MM.1S (cell line): ENCODE results near the gene NEK5.

Source experiments
- DNase-seq: peaks from one replicate; pipeline ENCODE4 v3.0.0-alpha.2; 2015
- H2AFZ ChIP-seq: fragments of 300-600 bp; sonication (generic); 2 replicates; pipeline ENCODE4 v1.6.0; 2016; ENCODE audit warnings: antibody characterized with exemption, low read length
- H3F3A ChIP-seq: fragments of 300-600 bp; sonication (generic); 2 replicates; pipeline ENCODE4 v1.6.1; 2016; ENCODE audit warnings: mild to moderate bottlenecking, antibody characterized with exemption, low read length, moderate library complexity, mixed read lengths; ENCODE audit not compliant: insufficient read depth
- H3K27ac ChIP-seq: fragments of 300-600 bp; sonication (generic); 2 replicates; pipeline ENCODE4 v1.5.1; 2016; ENCODE audit warnings: mild to moderate bottlenecking, low read length
- H3K27me3 ChIP-seq: fragments of 300-600 bp; sonication (generic); replicated peaks from 2 replicates; pipeline ENCODE4 v1.6.0; 2016; ENCODE audit warnings: low read length; ENCODE audit not compliant: insufficient read depth
- H3K36me3 ChIP-seq: fragments of 300-600 bp; sonication (generic); replicated peaks from 2 replicates; pipeline ENCODE4 v1.6.1; 2016; ENCODE audit warnings: mild to moderate bottlenecking, low read length, mixed read lengths; ENCODE audit not compliant: insufficient read depth
- H3K4me1 ChIP-seq: fragments of 300-600 bp; sonication (generic); 2 replicates; pipeline ENCODE4 v1.6.1; 2016; ENCODE audit warnings: low read length, mixed read lengths
- H3K4me2 ChIP-seq: fragments of 300-600 bp; sonication (generic); 2 replicates; pipeline ENCODE4 v1.6.0; 2016; ENCODE audit warnings: low read depth, low read length
- H3K4me3 ChIP-seq: fragments of 300-600 bp; sonication (generic); 2 replicates; pipeline ENCODE4 v1.5.1; 2016; ENCODE audit warnings: low read length, mixed read lengths
- H3K79me2 ChIP-seq: fragments of 300-600 bp; sonication (generic); 2 replicates; pipeline ENCODE4 v1.6.1; 2016; ENCODE audit warnings: mixed run types, low read length, mixed read lengths
- H3K9ac ChIP-seq: fragments of 300-600 bp; sonication (generic); 2 replicates; pipeline ENCODE4 v1.6.1; 2016; ENCODE audit warnings: low read length, mixed read lengths
- H3K9me2 ChIP-seq: fragments of 300-600 bp; sonication (generic); replicated peaks from 2 replicates; pipeline ENCODE4 v1.6.1; 2016; ENCODE audit warnings: mild to moderate bottlenecking, low read length, mixed read lengths; ENCODE audit not compliant: insufficient read depth
- H3K9me3 ChIP-seq: fragments of 300-600 bp; sonication (generic); replicated peaks from 2 replicates; pipeline ENCODE4 v1.6.1; 2016; ENCODE audit warnings: mild to moderate bottlenecking, low read length, mixed read lengths; ENCODE audit not compliant: insufficient read depth
- H4K20me1 ChIP-seq: fragments of 300-600 bp; sonication (generic); 2 replicates; pipeline ENCODE4 v1.6.1; 2016; ENCODE audit warnings: mild to moderate bottlenecking, low read length, moderate library complexity, mixed read lengths; ENCODE audit not compliant: insufficient read depth
- CTCF ChIP-seq: fragments of 300-600 bp; sonication (generic); IDR thresholded peaks from 2 replicates; pipeline ENCODE4 v1.5.1; 2016; ENCODE audit warnings: antibody characterized with exemption, low read length, mixed read lengths
- EZH2 ChIP-seq: fragments of 300-600 bp; sonication (generic); optimal IDR thresholded peaks from 2 replicates; pipeline ENCODE3; 2017; ENCODE audit warnings: low read depth, mild to moderate bottlenecking, antibody characterized with exemption, low read length, mixed read lengths
- EZH2phosphoT487 ChIP-seq: fragments of 300-600 bp; sonication (generic); IDR thresholded peaks from 2 replicates; pipeline ENCODE4 v1.6.1; 2018; ENCODE audit warnings: antibody characterized with exemption, low read length

The NEK5 gene

GRCh38 chr13:52048516-52048915 is 80.4 kb downstream of the NEK5 start:
- Histone ChIP-seq H3K9me3 (no peaks in the 10 kb centered on the region), H3K27me3 (no peaks in the 10 kb centered on the region)
- no peak for TF ChIP-seq EZH2phosphoT487
- no peak for TF ChIP-seq CTCF
- TF ChIP-seq EZH2: no peak

GRCh38 chr13:52047463-52047862 is 81.4 kb downstream of the NEK5 start:
- H3K4me1 ChIP-seq: no peaks in the 10 kb centered on the region
- DNase-seq: no peak
- H3K9me2 ChIP-seq: no peaks in the 10 kb centered on the region
- no peak overlapping the region for H3K4me3 ChIP-seq
- no peaks in the 10 kb centered on the region for H4K20me1 ChIP-seq
- no peaks in the 10 kb centered on the region for H3K9me3 ChIP-seq
- TF ChIP-seq EZH2phosphoT487: no peak
- no peak for TF ChIP-seq CTCF
- TF ChIP-seq EZH2: no peak
- no peaks in the 10 kb centered on the region for H3K79me2 ChIP-seq
- H3K27ac ChIP-seq: no peak overlapping the region
- H3K4me2 ChIP-seq: no peak overlapping the region
- no peak overlapping the region for H3K9ac ChIP-seq
- H3K36me3 ChIP-seq: no peaks in the 10 kb centered on the region
- no peaks in the 10 kb centered on the region for H3F3A ChIP-seq
- no peak overlapping the region for H2AFZ ChIP-seq
- no peaks in the 10 kb centered on the region for H3K27me3 ChIP-seq

More at GRCh38 chr13:52048516-52048915, 80.4 kb downstream of the NEK5 start:
- no peak overlapping the region for H3K27ac ChIP-seq
- no peak for DNase-seq
- H3K9ac ChIP-seq: no peak overlapping the region
- no peaks in the 10 kb centered on the region for H3K36me3 ChIP-seq
- no peak overlapping the region for H3K4me3 ChIP-seq
- H3K4me1 ChIP-seq: no peaks in the 10 kb centered on the region
- no peak overlapping the region for H3K4me2 ChIP-seq
- no peaks in the 10 kb centered on the region for H4K20me1 ChIP-seq
- no peaks in the 10 kb centered on the region for H3K79me2 ChIP-seq
- no peak overlapping the region for H2AFZ ChIP-seq
- no peaks in the 10 kb centered on the region for H3F3A ChIP-seq
- H3K9me2 ChIP-seq: no peaks in the 10 kb centered on the region

- Histone ChIP-seq H3K9ac (no peak overlapping the region), H3K9me2 (no peaks in the 10 kb centered on the region), H3K4me3 (no peak overlapping the region), H3K27ac (no peak overlapping the region), H3K9me3 (no peaks in the 10 kb centered on the region), H2AFZ (no peak overlapping the region), H3F3A (no peaks in the 10 kb centered on the region), H3K36me3 (no peaks in the 10 kb centered on the region), H3K27me3 (no peaks in the 10 kb centered on the region), H4K20me1 (no peaks in the 10 kb centered on the region), H3K4me2 (no peak overlapping the region), H3K4me1 (no peaks in the 10 kb centered on the region), H3K79me2 (no peaks in the 10 kb centered on the region)
- TF ChIP-seq EZH2 (no peak), CTCF (no peak)
- no peak for DNase-seq
Measured at GRCh38 chr13:52043675-52044074, 85.2 kb downstream of the NEK5 start.
